GM18508 (cell line): ENCODE data around the gene STRA8.

ENCODE experiments used
- ATAC-seq: cut with Tn5 transposase; IDR thresholded peaks from one replicate; pipeline ENCODE4 v1.9.1; 2021; ENCODE audit warnings: moderate number of reproducible peaks; ENCODE audit not compliant: insufficient read depth, unreplicated experiment

STRA8 gene

DNA sequence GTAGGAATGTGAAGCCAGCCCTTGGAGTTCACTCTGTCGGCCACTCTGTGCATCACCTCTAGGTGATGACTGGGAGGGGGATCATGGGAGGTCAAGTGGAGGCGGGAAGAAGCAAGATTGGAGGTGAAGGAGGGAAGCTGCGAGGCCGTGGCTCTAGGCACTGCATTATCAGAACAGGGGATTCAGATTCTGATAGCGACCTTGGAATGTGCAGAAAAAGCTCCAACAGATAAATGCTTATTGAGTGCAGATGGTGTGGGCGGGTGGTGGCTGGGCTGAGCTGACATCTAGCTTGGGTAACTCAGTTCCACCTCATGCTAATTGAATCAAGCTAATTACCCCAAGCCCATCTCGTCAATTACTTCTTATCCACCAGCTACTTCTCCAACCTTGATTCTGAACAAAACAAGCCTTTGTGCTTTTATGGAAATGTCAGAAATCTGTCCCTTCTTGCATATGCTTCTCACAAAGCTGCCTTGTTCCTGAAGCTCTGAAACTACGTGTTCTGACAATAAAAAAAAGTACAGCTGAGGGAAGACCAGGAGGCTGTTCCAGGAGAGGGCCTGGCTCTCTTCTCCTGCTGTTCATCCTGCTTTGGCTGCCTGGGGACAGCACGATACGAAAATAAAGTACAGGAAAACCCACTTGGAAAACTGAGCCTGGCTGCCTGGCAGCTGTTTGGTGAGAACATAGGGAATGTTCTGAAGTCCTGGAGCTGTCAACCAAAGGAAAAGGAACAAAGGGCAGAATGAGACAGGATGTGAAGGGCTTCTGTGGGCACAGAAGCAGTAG lies 27.5 kb downstream of the STRA8 start:
- no peak for ATAC-seq

DNA sequence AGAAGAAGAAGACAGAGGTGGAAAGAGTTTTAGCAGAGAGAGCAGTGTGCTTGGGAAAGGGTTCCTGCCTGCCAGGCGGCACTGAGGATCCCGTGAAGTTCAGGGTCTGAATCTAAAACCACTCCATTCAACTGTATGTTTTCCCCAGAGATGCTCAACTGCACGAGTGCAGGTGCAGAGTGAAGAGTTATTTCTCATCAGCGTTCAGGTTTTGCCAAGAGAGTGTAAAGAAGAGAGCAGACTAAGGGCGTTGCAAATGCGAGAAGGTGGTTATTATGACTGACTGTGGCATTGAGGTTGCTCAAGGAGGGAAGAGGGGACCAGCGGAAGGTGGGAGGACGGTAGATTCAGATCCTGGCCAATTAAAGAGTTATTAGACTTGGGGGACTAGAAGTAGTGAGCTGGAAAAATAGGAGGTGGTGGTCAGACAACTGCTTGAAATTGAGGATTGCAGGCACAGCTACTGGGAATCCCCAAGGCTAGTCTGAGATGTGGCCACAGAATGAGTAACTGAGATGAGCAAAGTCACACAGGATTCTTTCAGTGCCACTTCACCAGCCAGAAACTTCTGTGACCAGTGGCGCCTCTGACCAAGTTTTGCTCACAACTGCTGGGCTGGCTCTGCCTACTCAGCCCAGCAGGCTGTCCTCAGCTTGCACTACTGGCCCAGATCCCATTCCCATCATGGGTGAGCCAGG lies 29.1 kb downstream of the STRA8 start:
- no peak for ATAC-seq

DNA sequence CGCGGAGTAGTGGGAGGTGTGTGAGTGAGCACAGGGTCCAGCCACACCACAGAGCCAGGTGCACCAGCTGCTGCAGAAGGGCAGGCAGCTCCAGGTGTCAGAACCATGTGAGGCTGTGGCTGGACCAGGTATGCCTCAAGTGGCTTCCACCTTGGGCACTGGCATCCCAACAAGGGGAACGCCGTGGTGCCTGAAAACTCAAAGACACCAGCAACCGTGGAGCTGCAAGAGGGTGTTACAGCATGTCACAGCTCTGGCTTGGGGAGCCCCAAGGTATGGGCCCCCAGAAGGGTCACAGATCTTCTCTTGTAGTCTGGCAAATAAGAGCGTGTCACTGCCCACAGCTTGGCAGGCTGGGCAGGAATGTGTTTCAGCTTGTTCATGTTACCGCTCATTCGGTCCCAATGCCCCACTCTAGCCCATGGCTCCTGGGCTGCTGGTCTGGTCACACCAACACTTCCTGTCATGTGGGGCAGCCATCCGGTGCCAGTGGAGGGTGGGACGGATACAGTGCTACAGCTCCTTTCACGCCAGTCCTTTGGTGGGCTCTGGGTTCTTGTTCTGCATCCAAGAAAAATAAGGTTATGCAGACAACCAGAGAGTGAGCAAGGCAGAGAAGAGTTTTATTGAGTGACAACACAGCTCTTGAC lies 29.8 kb downstream of the STRA8 start:
- ATAC-seq: no peak

DNA sequence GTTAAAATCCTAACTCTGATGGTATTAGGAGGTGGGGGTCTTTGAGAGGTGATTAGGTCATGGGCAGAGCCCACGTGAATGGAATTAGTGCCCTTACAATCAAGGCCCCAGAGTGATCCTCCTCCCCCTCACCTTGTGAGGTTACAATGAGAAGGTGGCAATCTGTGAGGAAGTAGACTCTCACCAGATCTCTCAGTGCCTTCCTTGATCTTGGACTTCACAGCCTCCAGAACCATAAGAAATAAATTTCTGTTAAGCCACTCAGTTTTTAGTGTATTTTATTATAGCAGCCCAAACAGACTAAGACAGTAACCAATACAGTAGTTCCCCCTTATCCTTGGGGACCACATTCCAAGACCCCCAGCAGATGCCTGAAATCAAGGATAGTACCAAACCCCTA lies 32.0 kb downstream of the STRA8 start:
- ATAC-seq: no peak

DNA sequence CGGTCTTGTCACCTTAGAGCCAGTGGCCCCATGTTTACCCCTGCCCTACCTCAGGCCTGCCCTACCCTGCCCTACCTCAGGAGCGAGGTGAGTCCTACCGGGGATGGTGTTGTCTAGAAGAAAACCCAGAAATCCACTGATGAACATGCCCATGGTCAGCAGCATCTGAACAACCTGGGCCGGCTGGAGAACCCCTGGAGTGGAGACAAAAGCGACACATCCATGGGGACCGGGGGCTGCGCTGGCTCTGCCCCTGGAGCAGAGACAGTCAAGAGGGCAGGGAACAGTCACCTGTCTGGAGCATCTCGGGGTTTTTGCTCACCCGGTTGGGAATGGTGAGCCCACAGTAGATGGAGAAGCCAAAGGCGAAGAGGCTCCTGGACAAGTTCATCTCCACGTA lies 36.3 kb downstream of the STRA8 start:
- ATAC-seq: no peak

DNA sequence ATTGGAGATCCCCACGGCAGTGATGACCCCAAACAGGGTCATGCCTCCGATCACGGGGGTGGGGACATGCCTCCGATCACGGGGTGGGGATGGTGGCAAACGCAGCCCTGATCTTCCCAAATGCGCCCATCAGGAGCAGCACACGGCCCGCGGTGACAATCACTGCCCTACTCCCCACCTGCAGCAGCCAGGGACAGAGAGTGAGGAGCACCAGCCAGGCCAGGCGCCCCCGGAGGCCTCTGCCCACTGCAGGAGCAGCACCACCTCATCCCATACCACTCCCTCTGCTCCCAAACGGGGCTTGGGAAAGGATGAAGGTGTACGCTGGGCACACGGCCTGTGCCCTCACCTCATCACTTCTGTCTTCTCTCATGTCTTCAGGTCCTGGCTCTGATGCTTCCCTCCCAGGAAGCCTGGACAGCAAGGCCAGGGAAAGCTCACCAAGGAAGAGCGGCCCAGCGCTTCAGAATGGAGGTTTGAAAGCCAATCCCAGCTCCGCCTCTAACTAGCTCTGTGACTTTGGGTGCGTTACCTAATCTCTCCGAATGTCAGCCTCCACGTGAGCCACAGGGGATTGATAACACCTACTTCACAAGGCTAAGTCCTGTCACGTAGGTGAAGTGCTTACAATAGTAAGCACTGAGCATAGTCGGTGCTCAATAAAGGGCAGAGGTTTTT lies 37.1 kb downstream of the STRA8 start:
- no peak for ATAC-seq

DNA sequence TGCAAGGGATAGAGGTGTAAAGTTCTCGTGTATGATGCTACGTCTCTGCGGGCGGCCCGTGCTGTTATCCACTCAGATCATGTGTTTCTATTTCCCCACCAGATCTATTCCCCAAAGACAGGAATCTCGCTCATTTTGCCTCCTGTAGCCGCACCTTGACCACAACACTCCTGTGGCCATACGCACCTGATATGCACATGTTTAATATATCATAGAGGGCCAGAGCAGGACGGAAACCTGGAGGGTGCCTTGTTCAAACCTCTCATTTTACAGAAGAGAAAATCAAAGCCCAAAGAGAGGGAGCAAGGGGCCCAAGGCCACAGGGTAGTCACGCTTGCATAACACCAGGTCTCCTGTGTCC lies 37.6 kb downstream of the STRA8 start:
- ATAC-seq: no peak

DNA sequence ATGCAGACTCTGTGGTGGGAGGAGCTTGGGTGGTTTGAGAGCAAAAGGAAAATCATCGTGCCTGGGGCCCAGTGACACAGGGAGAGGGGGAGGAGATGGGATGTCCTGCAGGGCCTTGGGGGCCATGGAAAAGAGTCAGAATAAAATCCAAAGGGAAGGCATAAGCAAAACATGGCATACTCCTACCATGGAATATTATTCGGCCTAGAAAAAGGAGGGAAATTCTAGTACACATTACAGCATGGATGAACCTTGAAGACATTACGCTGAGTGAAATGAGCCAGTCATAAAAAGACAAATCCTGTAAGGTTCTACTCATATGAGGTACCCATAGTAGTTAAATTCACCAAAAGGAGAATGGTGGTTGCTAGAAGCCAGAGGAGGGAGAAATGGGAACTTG lies 38.7 kb downstream of the STRA8 start:
- no peak for ATAC-seq

DNA sequence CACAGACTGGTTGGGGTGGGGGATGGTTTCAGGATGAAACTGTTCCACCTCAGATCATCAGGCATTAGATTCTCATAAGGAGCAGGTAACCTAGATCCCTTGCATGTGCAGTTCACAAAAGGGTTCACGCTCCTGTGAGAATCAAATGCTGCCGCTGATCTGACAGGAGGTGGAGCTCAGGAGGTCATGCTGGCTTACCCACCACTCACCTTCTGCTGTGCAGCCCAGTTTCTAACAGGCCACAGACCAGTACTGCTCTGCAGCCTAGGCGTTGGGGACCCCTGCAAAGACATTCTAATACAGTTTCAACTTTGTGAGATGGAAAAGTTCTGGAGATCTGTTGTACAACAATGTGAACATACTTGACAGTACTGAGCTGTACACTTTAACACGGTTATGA lies 39.9 kb downstream of the STRA8 start:
- no peak for ATAC-seq

DNA sequence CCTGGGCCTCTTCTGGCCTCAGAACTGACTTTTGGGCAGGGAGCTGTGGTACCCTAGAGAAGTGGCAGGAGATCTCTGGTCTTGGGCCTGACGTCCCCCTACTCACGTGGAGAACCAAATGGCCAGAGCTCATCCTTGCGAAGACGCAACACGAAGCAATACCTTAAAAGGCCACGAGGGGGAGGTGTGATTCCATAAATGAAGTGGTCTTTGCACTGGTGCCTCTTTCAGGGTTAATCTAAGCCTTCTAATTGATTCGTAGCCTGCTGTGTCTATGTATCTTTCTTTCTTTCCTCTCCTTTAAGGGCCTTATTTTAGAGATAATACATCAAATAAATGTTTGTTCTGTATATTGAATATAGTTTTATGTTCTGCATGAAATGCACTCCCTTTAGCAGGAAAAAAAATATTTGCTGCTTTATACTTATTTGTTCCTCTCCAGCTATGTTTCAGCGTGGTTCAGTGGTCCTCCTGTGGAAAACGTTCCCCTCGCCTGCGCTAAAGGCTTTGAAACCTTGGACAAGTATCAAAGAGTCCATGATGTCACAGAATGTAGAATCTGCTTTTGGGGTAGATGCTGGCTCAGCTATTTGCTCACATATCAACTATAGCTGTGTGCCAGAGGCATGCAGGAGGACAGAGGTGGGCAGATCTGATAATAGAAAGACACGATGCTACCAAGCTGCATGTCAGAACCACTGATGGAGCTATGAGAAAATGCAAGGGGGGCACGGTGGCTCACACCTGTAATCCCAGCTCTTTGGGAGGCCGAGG lies 41.0 kb downstream of the STRA8 start:
- peak; percentile 58 for ATAC-seq

DNA sequence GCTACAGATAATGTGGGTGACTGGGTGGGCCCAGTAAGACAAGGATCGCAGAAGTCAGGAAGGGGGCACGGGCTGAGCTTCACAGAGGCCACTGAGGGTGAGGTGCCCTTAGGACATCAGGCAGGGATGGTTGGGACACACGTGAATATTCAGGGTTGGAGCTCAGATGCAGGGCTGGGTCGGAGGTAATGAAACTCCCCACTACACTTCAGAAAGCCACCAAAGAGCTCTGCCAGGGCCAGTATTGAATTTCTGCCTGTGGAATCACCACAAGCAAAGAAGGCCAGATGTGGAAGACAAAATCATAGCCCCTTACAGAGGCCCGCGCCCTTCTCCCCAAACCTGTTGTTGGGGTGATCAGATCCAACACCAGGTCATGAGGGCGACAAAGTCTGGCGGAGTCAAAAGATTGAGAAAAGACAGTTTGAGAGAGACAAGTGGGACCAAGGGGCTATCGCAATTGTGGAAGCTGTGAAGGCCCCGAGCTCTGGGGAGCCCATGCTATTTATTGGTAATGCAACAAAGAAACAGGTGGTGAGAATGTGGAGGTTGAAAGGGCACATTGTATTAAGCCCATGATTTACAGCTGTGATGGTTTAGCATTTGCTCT lies 42.4 kb downstream of the STRA8 start:
- no peak for ATAC-seq

DNA sequence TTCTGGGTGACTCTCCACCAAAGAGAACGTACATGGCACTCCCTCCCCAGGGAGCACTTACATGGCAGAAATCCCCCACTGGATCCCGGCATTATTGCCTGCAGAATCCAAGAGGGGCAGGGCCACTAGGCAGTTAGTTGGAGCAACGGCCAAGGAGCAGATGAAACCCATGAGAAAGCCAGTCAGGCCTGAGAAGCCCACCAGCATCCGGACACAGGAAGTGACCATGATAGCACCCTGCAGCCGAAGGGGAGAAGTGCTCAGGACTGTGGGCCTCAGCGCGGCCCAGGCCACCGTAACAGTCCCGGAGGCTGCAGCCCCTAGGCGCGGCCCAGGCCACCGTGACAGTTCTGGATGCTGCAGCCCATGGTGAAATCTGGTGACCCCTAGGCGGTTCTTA lies 43.5 kb downstream of the STRA8 start:
- no peak for ATAC-seq

DNA sequence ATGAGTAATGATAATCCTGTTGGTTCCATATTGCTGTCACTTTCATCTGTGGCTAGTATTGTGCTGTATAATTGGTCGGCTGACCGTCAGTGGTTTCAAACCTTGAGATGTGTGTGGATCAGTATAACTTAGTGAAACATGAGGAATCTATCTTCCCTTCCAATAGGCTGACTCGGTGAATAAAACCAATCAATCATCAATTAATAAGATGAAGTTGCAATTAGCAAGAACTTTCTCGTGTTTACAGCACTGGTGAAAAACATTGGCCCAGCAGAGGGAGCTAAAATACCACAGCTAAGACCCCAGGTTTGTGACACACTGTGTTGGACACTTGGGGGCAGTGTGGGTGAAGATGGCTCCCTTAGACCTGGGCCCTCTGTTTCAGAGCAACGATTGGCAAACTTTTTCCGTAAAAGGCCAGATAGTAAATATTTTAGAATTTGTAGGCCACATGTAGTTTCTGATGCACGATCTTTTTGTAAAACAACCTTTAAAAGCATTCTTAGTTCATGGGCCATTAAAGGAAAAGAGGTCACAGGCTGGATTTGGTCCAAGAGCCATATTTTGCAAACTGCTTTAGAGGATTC lies 47.8 kb downstream of the STRA8 start:
- peak; percentile 92 for ATAC-seq

DNA sequence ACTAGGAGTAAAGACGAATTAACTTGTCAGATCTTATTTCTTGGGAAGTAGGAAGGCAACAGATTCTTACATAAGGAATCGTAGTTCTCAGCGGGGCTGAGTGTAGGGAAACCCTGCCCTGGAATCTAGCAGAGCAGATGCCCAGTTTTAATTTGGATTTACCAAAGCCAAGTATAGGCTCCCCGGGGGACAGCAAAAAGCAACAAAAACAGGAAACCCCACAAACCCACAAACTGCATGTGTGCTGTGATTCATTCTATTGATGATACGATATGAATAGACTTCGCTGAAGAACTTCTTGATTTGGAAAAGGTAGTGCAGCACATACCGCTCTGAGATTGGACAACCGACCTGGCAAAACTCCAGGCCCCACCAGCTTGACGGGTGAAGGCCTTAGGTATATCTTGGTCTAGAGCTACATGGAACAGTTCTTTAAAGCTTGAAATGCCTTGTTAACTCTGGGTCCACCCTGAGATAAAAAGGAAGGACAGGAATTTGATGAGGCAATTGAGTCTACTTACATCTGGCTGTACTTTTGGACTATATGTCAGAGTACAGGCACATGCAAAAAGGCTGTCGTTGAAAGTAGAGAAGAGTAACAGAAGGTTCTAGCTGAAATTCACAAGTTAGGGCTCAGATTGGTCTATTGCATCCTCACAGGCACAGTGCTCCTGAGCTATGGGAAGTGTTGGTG lies 49.1 kb downstream of the STRA8 start:
- no peak for ATAC-seq

DNA sequence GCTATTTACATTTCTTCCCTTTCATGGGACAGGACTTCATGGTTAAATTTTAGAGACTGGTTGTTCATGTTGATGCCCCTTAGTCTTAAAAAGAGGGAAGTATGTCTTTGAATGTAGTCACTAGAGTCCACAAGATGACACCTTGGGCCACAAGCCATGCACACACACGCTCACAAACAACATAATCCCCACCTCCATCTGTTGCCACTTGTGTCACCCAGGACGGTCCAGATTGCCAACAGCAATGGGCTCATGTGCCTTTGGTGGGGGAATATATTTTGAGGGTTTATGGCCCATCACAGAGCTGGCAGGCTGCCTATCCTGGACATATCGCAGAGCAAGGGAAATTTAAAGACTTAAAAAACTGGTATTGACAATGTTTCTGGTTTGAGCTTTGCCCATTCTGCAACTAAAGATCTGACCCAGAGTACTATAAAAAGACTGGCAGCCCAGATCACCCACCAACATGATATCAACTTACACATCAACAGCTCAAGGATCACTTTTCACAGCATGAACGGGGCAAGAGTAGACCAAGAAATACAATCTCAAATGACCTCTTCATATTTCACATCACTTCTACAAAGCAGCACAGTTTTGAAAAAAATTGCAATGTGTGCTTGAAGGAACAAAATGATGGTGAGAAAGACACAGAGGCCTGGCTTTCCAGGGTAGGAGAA lies 50.5 kb downstream of the STRA8 start:
- ATAC-seq: no peak

DNA sequence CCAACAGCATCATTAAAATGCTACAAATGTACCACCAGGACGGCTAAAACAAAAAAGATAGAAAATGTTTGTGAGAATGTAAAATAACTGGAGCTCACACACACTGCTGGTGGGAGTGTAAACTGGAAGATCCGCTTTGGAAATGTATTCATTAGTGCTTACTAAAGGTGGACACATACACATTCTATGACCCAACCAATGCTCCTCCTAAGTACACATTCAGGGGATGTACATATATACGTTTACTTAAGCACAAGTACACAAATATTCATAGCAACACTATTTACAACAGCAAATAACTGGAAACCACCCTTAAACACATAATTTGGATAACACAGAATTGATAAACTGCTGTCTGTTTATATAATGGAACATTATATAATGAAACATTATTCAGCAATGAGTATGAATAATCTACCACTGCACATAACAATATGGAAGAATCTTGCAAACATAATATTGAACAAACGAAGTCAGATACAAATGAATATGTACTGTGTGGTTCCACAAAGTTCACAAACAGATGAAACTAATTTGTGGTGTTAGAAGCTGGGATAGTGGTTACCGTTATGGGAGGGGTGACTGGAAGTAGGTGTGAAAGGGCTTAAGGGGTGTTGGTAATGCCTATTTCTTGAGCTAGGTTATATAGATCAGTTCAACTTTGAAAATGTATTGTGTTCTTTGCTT lies 52.1 kb downstream of the STRA8 start:
- no peak for ATAC-seq

DNA sequence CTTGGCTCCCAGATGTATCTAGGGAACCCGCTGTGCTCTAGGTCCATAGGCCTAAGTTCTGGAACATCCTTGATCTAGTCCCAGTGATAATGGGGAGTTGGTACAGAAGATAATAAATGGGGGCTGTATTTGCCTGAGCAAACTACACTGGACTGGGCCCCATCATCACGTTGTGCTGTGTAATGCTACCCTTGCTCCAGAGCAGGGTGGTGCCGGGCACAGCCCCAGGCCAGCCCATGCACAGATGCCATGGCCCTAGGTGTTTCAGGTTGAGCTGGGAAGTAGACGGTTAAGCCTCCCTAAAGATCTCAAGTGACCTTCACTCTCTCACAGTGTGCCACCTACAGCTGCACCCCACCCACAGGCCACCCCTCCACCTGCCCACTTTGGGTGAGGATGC lies 53.2 kb downstream of the STRA8 start:
- no peak for ATAC-seq

DNA sequence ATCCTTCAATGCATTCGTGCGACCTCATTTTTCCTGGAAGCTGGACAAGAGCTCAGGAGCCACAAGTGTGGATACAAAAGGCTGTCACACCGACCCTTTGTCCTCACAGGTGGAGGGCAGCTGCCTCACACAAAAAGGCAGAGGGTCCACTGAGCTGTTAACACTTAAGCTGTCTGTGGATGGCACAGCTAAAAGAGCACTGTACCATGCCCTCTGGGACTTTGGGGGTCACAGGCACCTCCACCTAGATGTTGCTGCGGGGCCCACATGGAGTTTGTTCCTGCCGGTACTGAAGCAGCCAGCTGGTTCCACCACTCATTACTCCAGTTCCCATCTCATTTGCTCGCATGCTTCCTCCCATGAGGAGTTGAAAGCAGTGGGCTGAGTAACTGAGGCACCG lies 57.0 kb downstream of the STRA8 start:
- ATAC-seq: no peak
